T-helper 2 cell treated with Interferon-gamma antibody and Interleukin-4, amounts not matched to agents 5 μg/mL and 100 μg/mL, for 36 hours (primary cell): ENCODE measurements around the gene SEMA3B.

Experiments
- DNase-seq: peaks from one replicate; pipeline ENCODE4 v3.0.0; 2021; ENCODE audit warnings: low spot score
- H3K27ac Mint-ChIP-seq: one replicate; pipeline ENCODE4 v1.8.0; 2021; ENCODE audit warnings: mild to moderate bottlenecking, mixed read lengths
- H3K27me3 Mint-ChIP-seq: one replicate; pipeline ENCODE4 v1.8.0; 2021; ENCODE audit warnings: low read depth, mixed read lengths
- H3K36me3 Mint-ChIP-seq: one replicate; pipeline ENCODE4 v1.8.0; 2021; ENCODE audit warnings: low read depth, mixed read lengths
- H3K4me1 Mint-ChIP-seq: one replicate; pipeline ENCODE4 v1.8.0; 2021; ENCODE audit warnings: low read depth, mixed read lengths
- H3K4me3 Mint-ChIP-seq: one replicate; pipeline ENCODE4 v1.8.0; 2022; ENCODE audit warnings: mild to moderate bottlenecking, moderate library complexity, mixed read lengths
- H3K9me3 Mint-ChIP-seq: one replicate; pipeline ENCODE4 v1.8.0; 2021; ENCODE audit warnings: mixed read lengths

The SEMA3B gene

DNA sequence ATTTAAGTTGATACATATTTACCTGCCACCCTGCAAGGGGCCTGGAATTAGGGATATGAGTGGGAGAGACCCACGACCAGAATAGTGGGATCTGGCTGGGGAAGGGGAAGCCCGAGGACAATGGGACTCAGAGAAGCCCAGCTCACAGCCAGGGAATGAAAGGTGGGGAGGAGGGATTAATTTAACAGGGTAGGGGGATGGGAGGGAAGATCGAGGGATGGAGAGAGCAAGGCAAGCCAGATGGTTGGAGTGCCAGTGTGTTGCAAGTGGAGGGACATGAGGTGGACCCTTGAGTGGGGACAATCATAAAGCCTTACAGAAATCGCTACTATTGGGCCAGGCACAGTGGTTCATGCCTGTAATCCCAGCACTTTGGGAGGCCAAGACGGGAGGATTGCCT, 37.4 kb upstream of the SEMA3B start:
- no peaks in the 10 kb centered on the region for H3K27me3 Mint-ChIP-seq
- DNase-seq: no peak
- peaks cover 25% of the 10 kb centered on the region for H3K4me1 Mint-ChIP-seq
- peaks cover 4% of the 10 kb centered on the region for H3K36me3 Mint-ChIP-seq
- H3K4me3 Mint-ChIP-seq: no peak overlapping the region
- no peak overlapping the region for H3K27ac Mint-ChIP-seq
- no peaks in the 10 kb centered on the region for H3K9me3 Mint-ChIP-seq

DNA sequence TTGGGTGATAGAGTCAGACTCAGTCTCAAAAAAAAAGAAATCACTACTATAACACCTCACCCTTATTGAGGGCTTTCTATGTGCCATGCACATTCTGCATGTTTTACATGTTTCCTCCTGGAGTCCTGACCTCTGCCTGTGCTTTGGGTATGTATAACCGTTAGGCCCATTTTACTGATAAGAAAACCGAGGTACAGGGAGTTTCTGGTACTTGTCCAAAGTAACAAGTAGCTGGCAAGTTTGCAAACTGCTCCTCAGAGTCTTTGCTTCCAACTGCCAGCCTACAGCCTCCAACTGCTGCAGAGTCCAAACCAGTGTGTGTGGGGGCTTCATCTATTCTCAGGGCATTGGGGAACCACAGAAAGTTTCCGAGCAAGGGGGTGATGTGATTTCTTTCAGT, 36.6 kb upstream of the SEMA3B start:
- H3K4me1 Mint-ChIP-seq: peaks cover 20% of the 10 kb centered on the region
- DNase-seq: no peak
- peaks cover 8% of the 10 kb centered on the region for H3K36me3 Mint-ChIP-seq
- H3K27ac Mint-ChIP-seq: no peak overlapping the region
- H3K9me3 Mint-ChIP-seq: no peaks in the 10 kb centered on the region
- no peaks in the 10 kb centered on the region for H3K27me3 Mint-ChIP-seq
- H3K4me3 Mint-ChIP-seq: no peak overlapping the region

GRCh38 chr3:50233176-50233575, 35.8 kb upstream of the SEMA3B start:
- Mint-ChIP-seq H3K4me1 (peaks cover 19% of the 10 kb centered on the region), H3K36me3 (peaks cover 15% of the 10 kb centered on the region), H3K4me3 (no peak overlapping the region), H3K27ac (no peak overlapping the region), H3K27me3 (no peaks in the 10 kb centered on the region), H3K9me3 (no peaks in the 10 kb centered on the region)
- no peak for DNase-seq

- Mint-ChIP-seq H3K9me3 (no peaks in the 10 kb centered on the region), H3K27me3 (no peaks in the 10 kb centered on the region), H3K4me1 (peaks cover 26% of the 10 kb centered on the region), H3K4me3 (peak within 1 kb of the TSS; percentile 99), H3K36me3 (peaks cover 35% of the 10 kb centered on the region), H3K27ac (peak within 1 kb of the TSS; percentile 94)
- DNase-seq: peak; percentile 99
Measured at GRCh38 chr3:50235716-50236483, 33.0 kb upstream of the SEMA3B start, which contains the start of gene GNAI2. Gene GNAI2, plus strand, starts transcription at chr3:50236204. Its CDS starts 132 bp downstream, at chr3:50236336.

DNA sequence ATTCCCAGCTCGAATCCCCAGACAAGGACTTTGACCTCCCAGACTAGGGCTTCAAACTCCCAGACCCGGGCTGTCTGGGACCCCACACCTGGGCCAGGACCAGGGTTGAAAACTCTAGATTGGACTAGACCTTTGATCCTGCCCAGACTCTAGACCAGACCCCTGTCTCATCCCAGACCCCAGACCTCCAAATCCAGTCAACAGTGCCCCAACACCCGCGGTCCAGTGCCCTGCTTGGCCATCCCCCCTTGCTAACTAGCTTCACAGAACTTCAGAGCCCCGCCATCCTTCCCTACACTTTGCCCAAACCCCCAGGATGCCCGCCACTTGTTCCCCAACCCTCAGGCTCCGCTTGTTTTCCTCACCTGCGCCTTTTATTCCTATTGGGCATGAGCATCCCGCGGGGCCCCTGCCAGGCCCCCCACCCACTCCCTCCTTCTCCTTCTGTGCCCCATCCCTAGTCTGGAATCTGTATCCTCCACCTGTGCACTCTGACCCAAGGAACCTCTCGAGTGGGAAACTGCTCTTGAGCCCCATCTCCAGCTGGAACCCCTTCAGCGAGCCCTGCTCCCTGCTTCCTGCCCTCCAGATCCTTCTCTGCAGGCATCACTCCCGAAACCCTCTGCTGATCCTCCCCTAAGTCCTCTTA, 32.3 kb upstream of the SEMA3B start:
- H3K27ac Mint-ChIP-seq: peak overlapping the region; percentile 94
- H3K9me3 Mint-ChIP-seq: no peaks in the 10 kb centered on the region
- H3K4me3 Mint-ChIP-seq: peak overlapping the region; percentile 99
- H3K4me1 Mint-ChIP-seq: peaks cover 31% of the 10 kb centered on the region
- H3K27me3 Mint-ChIP-seq: no peaks in the 10 kb centered on the region
- DNase-seq: no peak
- H3K36me3 Mint-ChIP-seq: peaks cover 38% of the 10 kb centered on the region

GRCh38 chr3:50237133-50237651, 31.8 kb upstream of the SEMA3B start:
- no peaks in the 10 kb centered on the region for H3K27me3 Mint-ChIP-seq
- DNase-seq: peak; percentile 30
- peak overlapping the region; percentile 99 for H3K4me3 Mint-ChIP-seq
- peaks cover 40% of the 10 kb centered on the region for H3K36me3 Mint-ChIP-seq
- H3K4me1 Mint-ChIP-seq: peaks cover 37% of the 10 kb centered on the region
- H3K9me3 Mint-ChIP-seq: no peaks in the 10 kb centered on the region
- H3K27ac Mint-ChIP-seq: peak overlapping the region; percentile 94

DNA sequence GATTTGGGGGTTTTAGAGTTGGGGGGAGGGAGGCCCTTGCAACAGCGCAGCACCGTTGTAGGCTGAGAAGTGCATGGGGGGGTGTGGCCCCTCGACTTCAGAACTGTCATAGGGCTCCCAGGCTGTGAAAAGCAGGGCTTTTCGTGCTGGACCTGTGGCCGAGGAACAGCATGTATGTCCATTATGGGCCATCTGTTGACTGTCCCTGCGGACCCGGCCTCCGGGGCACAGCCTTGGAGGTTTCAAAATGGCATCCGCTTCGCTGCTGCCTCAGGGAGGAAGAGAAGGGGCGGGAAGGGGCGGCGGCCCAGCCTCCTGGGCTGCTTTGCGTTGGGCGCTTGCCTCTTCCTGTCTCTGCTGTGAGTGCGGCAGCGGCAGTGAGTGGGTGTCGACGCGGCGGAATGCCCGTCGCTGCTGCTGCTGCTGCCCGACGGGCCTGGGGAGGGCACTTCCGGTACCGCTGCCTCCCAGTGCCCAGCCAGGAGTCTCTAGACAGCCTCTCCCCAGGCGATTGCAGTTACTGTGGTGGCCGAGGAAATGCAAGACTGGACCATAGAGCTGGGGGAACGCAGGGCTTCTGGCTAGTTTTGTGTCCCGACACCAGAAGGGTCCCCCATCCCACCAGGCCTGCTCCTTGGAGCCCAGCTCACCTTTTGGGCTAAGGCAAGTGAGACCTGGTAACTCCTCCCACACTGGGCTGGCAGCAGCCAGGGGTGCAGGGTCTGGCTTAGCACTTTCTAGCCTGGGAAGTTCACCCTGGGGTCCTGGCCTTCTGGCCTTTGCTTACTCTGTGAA, 31.0 kb upstream of the SEMA3B start:
- peak; percentile 91 for DNase-seq
- Mint-ChIP-seq H3K4me1 (peaks cover 44% of the 10 kb centered on the region), H3K9me3 (no peaks in the 10 kb centered on the region), H3K36me3 (peaks cover 44% of the 10 kb centered on the region), H3K4me3 (peak overlapping the region; percentile 99), H3K27ac (peak overlapping the region; percentile 94), H3K27me3 (no peaks in the 10 kb centered on the region)

DNA sequence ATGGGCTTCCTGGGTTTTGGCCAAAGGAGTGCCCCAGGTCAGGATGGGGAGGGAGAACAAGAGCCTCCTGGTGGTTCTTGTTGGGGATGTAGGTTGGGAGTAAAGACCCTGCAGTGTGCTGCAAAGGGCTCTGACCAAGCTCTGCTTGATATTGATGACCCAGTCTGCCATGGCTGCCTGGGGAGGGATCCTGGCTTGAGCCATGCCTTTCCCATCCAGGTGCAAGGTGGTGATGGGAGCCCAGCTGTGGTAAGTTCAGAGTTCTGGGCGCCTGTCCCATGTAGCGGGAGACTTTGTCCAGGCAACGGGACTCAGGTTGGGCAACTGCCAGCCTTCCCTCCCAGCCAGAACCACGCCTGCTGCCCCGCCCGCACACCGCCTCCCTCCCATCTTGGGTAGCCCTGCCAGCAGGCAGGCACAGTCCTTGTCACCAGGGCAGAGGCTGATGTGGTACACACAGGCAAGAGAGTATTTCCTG, 30.4 kb upstream of the SEMA3B start:
- Mint-ChIP-seq H3K4me1 (peaks cover 44% of the 10 kb centered on the region), H3K9me3 (no peaks in the 10 kb centered on the region), H3K4me3 (peak overlapping the region; percentile 99), H3K27me3 (no peaks in the 10 kb centered on the region), H3K36me3 (peaks cover 42% of the 10 kb centered on the region), H3K27ac (peak overlapping the region; percentile 94)
- no peak for DNase-seq

DNA sequence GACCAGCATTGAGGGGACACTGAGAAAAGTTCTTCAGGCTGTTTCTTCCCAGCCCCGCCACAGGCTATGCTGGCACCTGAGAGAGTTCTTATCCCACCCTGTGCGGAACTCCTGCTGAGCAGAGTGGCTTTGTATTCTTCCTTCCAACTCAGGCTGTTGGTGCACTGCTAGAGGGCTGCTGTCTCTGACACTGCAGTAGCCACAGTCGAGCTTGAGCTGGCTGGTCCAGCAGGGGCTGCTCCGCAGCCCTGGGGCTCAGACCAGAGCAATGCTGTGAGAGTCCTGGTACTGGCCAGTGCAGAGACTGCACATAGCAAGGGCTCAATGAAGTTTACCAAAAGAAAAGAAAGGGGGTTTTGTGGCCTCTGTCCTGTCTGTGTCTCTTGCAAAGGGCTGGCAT, 29.3 kb upstream of the SEMA3B start:
- no peak for DNase-seq
- no peaks in the 10 kb centered on the region for H3K9me3 Mint-ChIP-seq
- peaks cover 51% of the 10 kb centered on the region for H3K4me1 Mint-ChIP-seq
- H3K4me3 Mint-ChIP-seq: peak overlapping the region; percentile 99
- no peaks in the 10 kb centered on the region for H3K27me3 Mint-ChIP-seq
- H3K36me3 Mint-ChIP-seq: peaks cover 43% of the 10 kb centered on the region
- peak overlapping the region; percentile 94 for H3K27ac Mint-ChIP-seq

GRCh38 chr3:50241163-50241562, 27.8 kb upstream of the SEMA3B start:
- Mint-ChIP-seq H3K36me3 (peaks cover 45% of the 10 kb centered on the region), H3K4me3 (peak overlapping the region; percentile 82), H3K27ac (peak overlapping the region; percentile 88), H3K27me3 (no peaks in the 10 kb centered on the region), H3K4me1 (peaks cover 58% of the 10 kb centered on the region), H3K9me3 (no peaks in the 10 kb centered on the region)
- DNase-seq: no peak

DNA sequence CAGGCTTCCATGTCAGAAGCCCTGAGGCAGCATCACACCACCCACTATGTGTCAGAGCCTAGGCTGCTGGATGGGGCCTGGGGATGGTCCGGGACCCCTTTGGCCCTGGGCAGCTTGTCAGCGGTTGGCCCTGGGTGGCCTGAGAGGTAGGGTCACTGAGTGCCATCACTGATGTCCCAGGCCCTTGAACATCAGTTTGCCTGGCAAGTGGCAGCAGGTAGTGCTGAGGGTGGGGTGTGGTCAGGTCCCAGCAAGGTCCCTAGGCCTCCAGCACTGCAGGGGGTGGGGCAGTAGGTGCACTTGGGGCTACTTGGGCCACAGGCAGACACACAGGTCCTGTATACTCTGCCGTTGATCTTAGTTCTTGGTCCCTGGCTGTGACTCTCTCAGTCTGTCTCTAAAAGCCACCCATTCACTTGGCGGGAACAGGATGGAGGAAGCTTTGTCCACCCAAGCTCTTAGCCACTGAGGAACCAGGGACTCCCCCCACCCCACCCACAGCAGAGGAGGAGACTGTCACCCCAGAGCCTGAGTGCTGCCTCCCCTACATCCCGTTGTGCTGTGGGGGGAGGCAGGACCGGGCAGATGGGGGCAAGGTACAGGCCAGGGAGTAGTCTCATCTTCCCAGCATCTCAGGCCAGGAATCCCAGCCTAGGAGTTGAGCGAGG, 27.1 kb upstream of the SEMA3B start:
- H3K36me3 Mint-ChIP-seq: peaks cover 45% of the 10 kb centered on the region
- peak overlapping the region; percentile 88 for H3K27ac Mint-ChIP-seq
- H3K4me1 Mint-ChIP-seq: peaks cover 65% of the 10 kb centered on the region
- H3K27me3 Mint-ChIP-seq: no peaks in the 10 kb centered on the region
- H3K9me3 Mint-ChIP-seq: no peaks in the 10 kb centered on the region
- peak overlapping the region; percentile 82 for H3K4me3 Mint-ChIP-seq
- DNase-seq: no peak

DNA sequence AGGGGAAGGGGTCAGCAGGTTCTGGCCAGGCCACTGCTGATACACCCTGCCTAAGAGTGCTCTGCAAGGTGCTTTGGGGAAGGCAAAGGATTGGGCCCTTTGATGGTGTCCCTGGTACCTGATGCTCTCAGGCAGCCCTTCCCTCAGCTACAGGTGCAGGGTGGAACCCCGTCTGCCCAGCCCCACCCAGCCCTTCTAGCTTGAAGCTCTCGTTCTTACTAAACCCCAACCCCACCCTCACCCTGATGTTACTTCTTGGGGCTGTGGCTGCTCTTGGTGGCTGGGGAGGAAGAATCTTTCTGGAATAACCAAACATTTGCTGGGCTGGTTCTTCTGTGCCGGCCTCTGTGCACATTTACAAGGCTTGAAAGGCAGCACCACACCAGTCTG, 26.6 kb upstream of the SEMA3B start:
- Mint-ChIP-seq H3K36me3 (peaks cover 43% of the 10 kb centered on the region), H3K27me3 (no peaks in the 10 kb centered on the region), H3K9me3 (no peaks in the 10 kb centered on the region), H3K4me1 (peaks cover 70% of the 10 kb centered on the region), H3K27ac (peak overlapping the region; percentile 88), H3K4me3 (peak overlapping the region; percentile 82)
- no peak for DNase-seq

DNA sequence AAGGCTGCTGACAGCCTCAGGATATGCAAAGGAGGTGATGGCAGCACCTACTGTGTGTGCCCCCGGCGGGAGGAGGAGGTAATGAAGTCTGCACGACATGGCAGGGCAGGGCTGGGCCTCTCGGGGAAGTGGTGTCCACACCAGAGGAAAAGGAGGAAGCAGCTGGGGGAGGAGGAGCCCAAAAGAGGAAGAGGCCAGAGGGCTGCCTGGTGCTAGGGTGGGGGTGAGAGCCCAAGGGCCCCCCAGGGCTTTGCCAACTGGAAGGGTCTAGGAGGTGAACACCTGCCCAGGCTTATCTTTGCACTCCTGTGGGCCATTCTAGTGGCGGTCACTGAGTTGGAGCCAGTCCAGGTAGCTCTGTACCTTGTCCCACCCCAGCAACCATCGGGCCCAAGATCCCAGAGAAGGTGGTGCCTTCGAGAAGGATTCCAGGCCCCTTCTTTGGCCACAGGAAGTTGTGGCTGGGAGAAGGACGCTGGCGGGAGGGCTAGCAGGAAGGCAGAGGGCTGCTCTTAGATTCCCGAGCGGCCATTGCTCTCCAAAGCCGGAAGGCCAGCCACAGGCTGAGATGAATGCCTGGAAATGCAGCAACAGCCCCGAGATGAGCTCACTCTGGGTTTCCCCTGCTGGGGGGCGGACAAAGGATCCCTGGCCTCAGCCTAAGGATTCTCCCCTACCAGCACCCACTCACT, 25.9 kb upstream of the SEMA3B start:
- Mint-ChIP-seq H3K9me3 (no peaks in the 10 kb centered on the region), H3K4me1 (peaks cover 70% of the 10 kb centered on the region), H3K4me3 (peak overlapping the region; percentile 82), H3K27me3 (no peaks in the 10 kb centered on the region), H3K27ac (peak overlapping the region; percentile 88), H3K36me3 (peaks cover 39% of the 10 kb centered on the region)
- DNase-seq: peak; percentile 40
